ENCODE results near the gene TRMT10A. TPM values are rescaled to one million over a fixed set of nuclear protein-coding genes. Genes with fewer than 3 reads are reported as not detected.
"Not testable (repeated sequence)": the region's sequence is repeated elsewhere in the genome, so short reads cannot be mapped to it uniquely, and the experiment has no call there.

The TRMT10A gene
- total RNA-seq, 1 donor from 2014 or later: 12.1 TPM

DNA sequence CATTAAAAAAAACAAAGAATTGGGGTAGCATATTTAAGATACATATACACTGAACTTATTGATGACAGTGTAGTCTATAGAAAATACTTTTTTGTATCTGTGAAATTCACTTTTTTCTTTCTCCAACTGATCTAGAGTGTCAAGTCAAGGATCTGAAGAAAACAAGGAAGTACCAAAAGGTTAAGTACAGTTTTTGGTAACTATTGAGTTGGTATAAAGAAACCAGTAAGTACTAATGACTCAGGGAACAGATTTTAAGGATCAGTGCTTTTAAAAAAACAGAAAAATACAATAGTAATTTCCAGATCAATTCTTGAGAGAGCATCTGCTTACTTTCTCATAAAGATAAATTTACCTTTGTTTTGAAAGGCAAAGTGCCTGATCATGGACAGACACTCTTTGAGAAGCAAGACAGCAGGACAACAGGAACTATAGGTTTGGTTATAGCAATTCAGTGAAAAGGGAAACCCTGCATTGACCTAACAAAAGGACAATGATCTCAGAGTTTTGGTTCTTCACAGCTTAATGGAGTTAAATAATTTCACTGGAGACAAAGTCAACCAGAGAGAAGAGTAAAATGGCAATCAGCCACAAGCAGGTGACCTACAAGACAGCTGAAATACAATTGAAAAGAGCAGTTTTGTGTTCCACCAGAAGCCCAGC lies 23.4 kb downstream of the TRMT10A start:
- peak; percentile 33 for DNase-seq (ENCODE audit: low read depth)
- Histone ChIP-seq H3K36me3 (ENCODE audit: control insufficient read depth, insufficient read depth, low read length) (no peaks in the 10 kb centered on the region), H3K27me3 (ENCODE audit: control insufficient read depth, insufficient read depth, low read length) (no peaks in the 10 kb centered on the region), H3K4me3 (ENCODE audit: low read depth, low read length) (no peak overlapping the region)
- no peak for FAIRE-seq
- TF ChIP-seq, protein P1, sequence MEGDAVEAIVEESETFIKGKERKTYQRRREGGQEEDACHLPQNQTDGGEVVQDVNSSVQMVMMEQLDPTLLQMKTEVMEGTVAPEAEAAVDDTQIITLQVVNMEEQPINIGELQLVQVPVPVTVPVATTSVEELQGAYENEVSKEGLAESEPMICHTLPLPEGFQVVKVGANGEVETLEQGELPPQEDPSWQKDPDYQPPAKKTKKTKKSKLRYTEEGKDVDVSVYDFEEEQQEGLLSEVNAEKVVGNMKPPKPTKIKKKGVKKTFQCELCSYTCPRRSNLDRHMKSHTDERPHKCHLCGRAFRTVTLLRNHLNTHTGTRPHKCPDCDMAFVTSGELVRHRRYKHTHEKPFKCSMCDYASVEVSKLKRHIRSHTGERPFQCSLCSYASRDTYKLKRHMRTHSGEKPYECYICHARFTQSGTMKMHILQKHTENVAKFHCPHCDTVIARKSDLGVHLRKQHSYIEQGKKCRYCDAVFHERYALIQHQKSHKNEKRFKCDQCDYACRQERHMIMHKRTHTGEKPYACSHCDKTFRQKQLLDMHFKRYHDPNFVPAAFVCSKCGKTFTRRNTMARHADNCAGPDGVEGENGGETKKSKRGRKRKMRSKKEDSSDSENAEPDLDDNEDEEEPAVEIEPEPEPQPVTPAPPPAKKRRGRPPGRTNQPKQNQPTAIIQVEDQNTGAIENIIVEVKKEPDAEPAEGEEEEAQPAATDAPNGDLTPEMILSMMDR (IDR thresholded peaks at IDR 0.05; ENCODE audit: insufficient read depth, low read length, severe bottlenecking): no peak

DNA sequence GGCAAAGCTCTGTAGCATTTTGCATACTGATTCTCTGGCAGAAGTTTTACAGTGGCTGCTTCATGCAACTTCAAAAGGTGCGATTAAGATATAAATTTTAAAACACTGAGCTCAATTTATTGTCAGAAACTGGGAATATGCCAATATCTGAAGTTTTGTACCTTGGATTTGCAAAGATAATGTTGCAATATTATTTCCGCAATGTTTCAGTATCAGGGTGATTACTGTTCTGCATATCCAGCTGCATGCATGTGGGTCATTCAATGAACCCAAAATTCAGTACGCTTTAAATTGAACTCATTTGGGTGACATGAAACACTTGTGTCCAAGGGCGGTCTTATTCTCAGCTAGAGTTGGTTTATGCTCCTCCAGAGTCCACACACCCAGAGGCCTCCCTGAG lies 26.2 kb downstream of the TRMT10A start:
- TF ChIP-seq, protein P1 (IDR thresholded peaks at IDR 0.05; ENCODE audit: insufficient read depth, low read length, severe bottlenecking): no peak
- DNase-seq (ENCODE audit: low read depth) (no peak), FAIRE-seq (no peak)
- no peaks in the 10 kb centered on the region for H3K36me3 ChIP-seq (ENCODE audit: control insufficient read depth, insufficient read depth, low read length)
- no peaks in the 10 kb centered on the region for H3K27me3 ChIP-seq (ENCODE audit: control insufficient read depth, insufficient read depth, low read length)
- no peak overlapping the region for H3K4me3 ChIP-seq (ENCODE audit: low read depth, low read length)

DNA sequence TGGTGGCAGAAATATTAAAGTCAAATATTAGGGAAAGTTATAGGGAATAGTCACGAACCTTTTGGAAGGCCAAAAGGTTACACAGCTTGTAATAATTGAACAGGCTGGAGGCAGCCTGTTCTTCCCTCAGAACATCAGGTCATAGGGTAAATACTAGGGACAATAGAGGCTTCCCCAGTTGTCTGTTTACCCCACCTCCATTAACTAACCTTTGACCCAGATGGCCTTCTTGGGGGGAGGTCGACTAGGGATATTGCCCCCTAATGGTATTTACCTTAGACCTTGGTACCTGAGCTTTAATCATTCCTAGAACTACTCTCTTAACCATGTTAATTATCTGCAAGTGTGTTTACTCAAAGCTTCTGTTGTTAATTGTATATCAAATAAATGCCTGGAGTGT lies 27.0 kb downstream of the TRMT10A start:
- no peak for FAIRE-seq
- no peaks in the 10 kb centered on the region for H3K27me3 ChIP-seq (ENCODE audit: control insufficient read depth, insufficient read depth, low read length)

DNA sequence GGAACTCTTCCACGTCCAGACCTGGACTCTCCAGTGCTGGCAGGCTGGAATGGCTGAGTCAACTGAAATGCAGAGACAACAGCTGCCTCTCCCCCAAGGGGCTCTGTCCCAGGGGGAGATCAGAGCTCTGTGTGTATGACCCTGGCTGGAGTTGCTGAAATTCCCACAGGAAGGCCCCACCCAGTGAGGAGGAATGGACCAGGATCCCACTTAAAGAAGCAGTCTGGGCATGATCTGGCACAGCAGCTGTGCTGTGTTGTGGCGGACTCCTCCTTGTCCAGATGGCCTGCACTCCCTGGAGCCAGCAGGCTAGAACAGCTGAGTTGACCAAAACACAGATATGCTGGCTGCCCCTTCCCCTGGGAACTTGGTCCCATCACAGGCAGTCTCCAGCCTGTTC lies 27.6 kb downstream of the TRMT10A start:
- FAIRE-seq (no peak), DNase-seq (ENCODE audit: low read depth) (no peak)
- TF ChIP-seq, protein P1 (IDR thresholded peaks at IDR 0.05; ENCODE audit: insufficient read depth, low read length, severe bottlenecking): no peak
- no peaks in the 10 kb centered on the region for H3K36me3 ChIP-seq (ENCODE audit: control insufficient read depth, insufficient read depth, low read length)
- H3K27me3 ChIP-seq (ENCODE audit: control insufficient read depth, insufficient read depth, low read length): no peaks in the 10 kb centered on the region
- no peak overlapping the region for H3K4me3 ChIP-seq (ENCODE audit: low read depth, low read length)

More for the DNA sequence above, 27.0 kb downstream of the TRMT10A start:
- H3K36me3 ChIP-seq (ENCODE audit: control insufficient read depth, insufficient read depth, low read length): no peaks in the 10 kb centered on the region
- TF ChIP-seq, protein P1 (IDR thresholded peaks at IDR 0.05; ENCODE audit: insufficient read depth, low read length, severe bottlenecking): no peak
- H3K4me3 ChIP-seq (ENCODE audit: low read depth, low read length): no peak overlapping the region
- DNase-seq (ENCODE audit: low read depth): no peak

DNA sequence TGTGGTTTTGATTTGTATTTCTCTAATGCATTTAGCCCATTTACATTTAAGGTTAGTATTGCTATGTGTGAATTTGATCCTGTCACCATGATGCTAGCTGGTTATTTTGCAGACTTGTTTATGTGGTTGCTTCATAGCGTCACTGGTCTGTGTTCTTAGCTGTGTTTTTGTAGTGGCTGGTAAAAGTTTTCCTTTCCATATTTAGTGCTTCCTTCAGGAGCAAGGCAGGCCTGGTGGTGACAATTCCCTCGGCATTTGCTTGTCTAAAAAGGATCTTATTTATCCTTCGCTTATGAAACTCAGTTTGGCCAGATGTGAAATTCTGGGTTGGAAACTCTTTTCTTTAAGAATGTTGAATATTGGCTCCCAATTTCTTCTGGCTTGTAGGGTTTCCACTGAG lies 29.1 kb downstream of the TRMT10A start:
- not testable (repeated sequence) for FAIRE-seq; H3K4me3 ChIP-seq (ENCODE audit: low read depth, low read length); H3K27me3 ChIP-seq (ENCODE audit: control insufficient read depth, insufficient read depth, low read length); H3K36me3 ChIP-seq (ENCODE audit: control insufficient read depth, insufficient read depth, low read length); DNase-seq (ENCODE audit: low read depth)

DNA sequence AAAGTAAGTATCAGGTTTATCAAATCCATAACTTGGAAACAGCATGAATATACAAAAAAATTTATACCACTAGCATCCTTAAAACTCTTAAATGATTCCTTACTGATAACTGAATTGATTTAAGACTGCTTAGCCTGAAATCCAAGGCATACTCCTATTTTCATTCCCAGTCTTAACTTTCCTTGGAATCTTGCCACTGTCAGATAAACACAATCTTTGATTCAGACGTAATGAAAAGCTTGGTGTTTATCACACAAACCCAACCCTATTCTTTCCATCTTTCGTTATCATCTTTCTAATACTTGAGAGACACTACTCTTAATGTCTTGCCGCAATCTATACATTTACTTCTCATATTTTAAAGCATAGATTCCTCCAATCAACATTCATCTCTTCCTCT lies 33.9 kb downstream of the TRMT10A start:
- Histone ChIP-seq H3K36me3 (ENCODE audit: control insufficient read depth, insufficient read depth, low read length) (no peaks in the 10 kb centered on the region), H3K27me3 (ENCODE audit: control insufficient read depth, insufficient read depth, low read length) (no peaks in the 10 kb centered on the region), H3K4me3 (ENCODE audit: low read depth, low read length) (no peak overlapping the region)
- FAIRE-seq (no peak), DNase-seq (ENCODE audit: low read depth) (no peak)
- TF ChIP-seq, protein P1 (IDR thresholded peaks at IDR 0.05; ENCODE audit: insufficient read depth, low read length, severe bottlenecking): no peak

Measured in bronchial epithelial cell (primary cell).